ENCODE measurements around the gene COBL. TPM values are rescaled to one million over a fixed set of nuclear protein-coding genes. Genes with fewer than 3 reads are reported as not detected.
A peak's percentile ranks its signal among the peaks of the same experiment; 100 is the strongest.

The COBL gene
- total RNA-seq, 2 donors from 2014 or later = 27.5 to 28.3 TPM

DNA sequence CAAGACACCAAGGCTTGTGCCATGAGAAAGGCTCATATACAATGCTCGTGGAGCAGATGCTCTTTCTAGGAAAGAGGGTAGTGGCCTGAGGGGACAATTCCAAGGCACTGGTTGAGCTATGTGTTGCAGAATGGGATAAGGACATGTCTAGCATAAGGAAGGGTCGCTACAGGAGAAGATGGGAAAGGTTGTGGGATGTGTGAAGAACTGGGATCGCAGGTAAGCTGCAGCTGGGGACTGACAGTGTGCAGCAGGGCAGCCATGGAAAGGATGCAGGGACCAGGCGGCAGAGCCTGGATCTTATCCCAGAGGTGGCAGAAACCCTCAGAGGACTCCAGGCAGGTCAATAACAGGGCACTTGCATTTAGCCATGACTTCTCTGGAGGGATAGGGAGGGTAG lies 56.1 kb downstream of the COBL start:
- DNase-seq = peak; percentile 33
- H3K27me3 ChIP-seq (ENCODE audit: control insufficient read depth, insufficient read depth, low read length, poor library complexity, severe bottlenecking) = no peaks in the 10 kb centered on the region
- H3K9ac ChIP-seq (ENCODE audit: extremely low read depth, low read length, poor library complexity, severe bottlenecking) = no peak overlapping the region
- Mint-ChIP-seq H3K9me3 (no peaks in the 10 kb centered on the region), H3K4me1 (peaks cover 9% of the 10 kb centered on the region), H3K27ac (no peak overlapping the region), H3K27me3 (ENCODE audit: insufficient read depth) (no peaks in the 10 kb centered on the region), H3K36me3 (ENCODE audit: low read depth) (no peaks in the 10 kb centered on the region), H3K4me3 (no peak overlapping the region)
- TF ChIP-seq, protein P1, sequence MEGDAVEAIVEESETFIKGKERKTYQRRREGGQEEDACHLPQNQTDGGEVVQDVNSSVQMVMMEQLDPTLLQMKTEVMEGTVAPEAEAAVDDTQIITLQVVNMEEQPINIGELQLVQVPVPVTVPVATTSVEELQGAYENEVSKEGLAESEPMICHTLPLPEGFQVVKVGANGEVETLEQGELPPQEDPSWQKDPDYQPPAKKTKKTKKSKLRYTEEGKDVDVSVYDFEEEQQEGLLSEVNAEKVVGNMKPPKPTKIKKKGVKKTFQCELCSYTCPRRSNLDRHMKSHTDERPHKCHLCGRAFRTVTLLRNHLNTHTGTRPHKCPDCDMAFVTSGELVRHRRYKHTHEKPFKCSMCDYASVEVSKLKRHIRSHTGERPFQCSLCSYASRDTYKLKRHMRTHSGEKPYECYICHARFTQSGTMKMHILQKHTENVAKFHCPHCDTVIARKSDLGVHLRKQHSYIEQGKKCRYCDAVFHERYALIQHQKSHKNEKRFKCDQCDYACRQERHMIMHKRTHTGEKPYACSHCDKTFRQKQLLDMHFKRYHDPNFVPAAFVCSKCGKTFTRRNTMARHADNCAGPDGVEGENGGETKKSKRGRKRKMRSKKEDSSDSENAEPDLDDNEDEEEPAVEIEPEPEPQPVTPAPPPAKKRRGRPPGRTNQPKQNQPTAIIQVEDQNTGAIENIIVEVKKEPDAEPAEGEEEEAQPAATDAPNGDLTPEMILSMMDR (conservative IDR thresholded peaks at IDR 0.05) = no peak
- no peak overlapping the region for H3K4me3 ChIP-seq (ENCODE audit: low read length)
- no peaks in the 10 kb centered on the region for H3K4me1 ChIP-seq (ENCODE audit: control insufficient read depth, insufficient read depth, low read length)
- H3K27ac ChIP-seq (ENCODE audit: low read depth, low read length) = no peak overlapping the region
- no peaks in the 10 kb centered on the region for H3K36me3 ChIP-seq (ENCODE audit: control insufficient read depth, insufficient read depth, low read length)
- WGBS, 2 experiments (ENCODE audit: insufficient coverage in 1 of 2, insufficient read length in 1 of 2) = 90 to 95% methylated on average over 3 to 4 of the region's 4 CpGs
- no peaks in the 10 kb centered on the region for H3K9me3 ChIP-seq (ENCODE audit: control insufficient read depth, low read length)

DNA sequence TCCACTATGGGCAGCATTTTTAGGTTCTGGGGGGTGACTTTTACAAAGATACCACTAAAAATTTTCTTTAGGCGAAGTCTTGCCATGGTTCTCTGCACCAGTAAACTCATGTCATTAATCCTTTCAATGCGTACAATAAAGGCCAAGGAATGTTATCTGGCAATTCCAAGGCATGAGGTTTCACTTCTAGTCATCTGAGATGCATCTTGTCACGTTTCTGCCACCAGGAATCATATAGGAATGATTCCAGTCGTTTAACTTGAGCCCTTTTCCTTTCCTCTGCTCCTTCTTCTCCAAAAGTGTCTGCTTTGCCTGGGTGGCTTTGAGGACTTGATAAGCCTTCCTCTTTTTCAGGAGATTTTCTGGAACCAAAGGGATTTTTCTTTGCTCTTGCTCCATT lies 56.8 kb downstream of the COBL start:
- Mint-ChIP-seq H3K27ac (no peak overlapping the region), H3K4me3 (no peak overlapping the region), H3K4me1 (peaks cover 9% of the 10 kb centered on the region), H3K36me3 (ENCODE audit: low read depth) (no peaks in the 10 kb centered on the region), H3K9me3 (no peaks in the 10 kb centered on the region), H3K27me3 (ENCODE audit: insufficient read depth) (no peaks in the 10 kb centered on the region)
- Histone ChIP-seq H3K9ac (ENCODE audit: extremely low read depth, low read length, poor library complexity, severe bottlenecking) (no peak overlapping the region), H3K27ac (ENCODE audit: low read depth, low read length) (no peak overlapping the region), H3K27me3 (ENCODE audit: control insufficient read depth, insufficient read depth, low read length, poor library complexity, severe bottlenecking) (no peaks in the 10 kb centered on the region), H3K4me1 (ENCODE audit: control insufficient read depth, insufficient read depth, low read length) (no peaks in the 10 kb centered on the region), H3K4me3 (ENCODE audit: low read length) (no peak overlapping the region), H3K9me3 (ENCODE audit: control insufficient read depth, low read length) (no peaks in the 10 kb centered on the region), H3K36me3 (ENCODE audit: control insufficient read depth, insufficient read depth, low read length) (no peaks in the 10 kb centered on the region)
- peak; percentile 0 for DNase-seq
- TF ChIP-seq, protein P1 (conservative IDR thresholded peaks at IDR 0.05) = no peak
- WGBS, 2 experiments (ENCODE audit: insufficient coverage in 1 of 2, insufficient read length in 1 of 2) = 85 to 89% methylated on average over 4 of the region's 4 CpGs

DNA sequence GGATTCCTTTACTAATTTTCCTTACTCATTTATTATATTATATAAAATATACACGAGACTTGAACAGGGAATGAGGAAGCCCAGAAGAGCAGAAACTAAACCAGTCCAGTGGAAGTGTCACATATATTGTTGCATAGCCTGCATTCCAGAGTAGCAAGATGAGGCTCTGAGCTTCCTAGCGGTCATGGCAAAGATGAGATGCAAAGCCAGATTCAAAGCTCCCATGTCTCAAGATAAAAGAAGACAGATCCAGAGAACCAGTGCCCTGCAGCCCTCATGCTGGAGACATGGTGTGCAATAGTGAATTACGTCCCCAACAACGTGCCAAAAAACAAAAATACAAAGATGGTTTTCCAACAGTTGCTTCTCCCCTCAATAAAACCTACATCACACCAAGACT lies 59.7 kb downstream of the COBL start:
- H3K4me1 Mint-ChIP-seq = peaks cover 9% of the 10 kb centered on the region
- no peaks in the 10 kb centered on the region for H3K36me3 ChIP-seq (ENCODE audit: control insufficient read depth, insufficient read depth, low read length)
- H3K27me3 Mint-ChIP-seq (ENCODE audit: insufficient read depth) = no peaks in the 10 kb centered on the region
- no peaks in the 10 kb centered on the region for H3K36me3 Mint-ChIP-seq (ENCODE audit: low read depth)
- H3K27ac ChIP-seq (ENCODE audit: low read depth, low read length) = no peak overlapping the region
- no peak overlapping the region for H3K9ac ChIP-seq (ENCODE audit: extremely low read depth, low read length, poor library complexity, severe bottlenecking)
- peak; percentile 14 for DNase-seq
- no peak overlapping the region for H3K4me3 ChIP-seq (ENCODE audit: low read length)
- H3K27me3 ChIP-seq (ENCODE audit: control insufficient read depth, insufficient read depth, low read length, poor library complexity, severe bottlenecking) = no peaks in the 10 kb centered on the region
- no peaks in the 10 kb centered on the region for H3K9me3 Mint-ChIP-seq
- H3K9me3 ChIP-seq (ENCODE audit: control insufficient read depth, low read length) = no peaks in the 10 kb centered on the region
- H3K27ac Mint-ChIP-seq = no peak overlapping the region
- no peak overlapping the region for H3K4me3 Mint-ChIP-seq
- no peaks in the 10 kb centered on the region for H3K4me1 ChIP-seq (ENCODE audit: control insufficient read depth, insufficient read depth, low read length)
- TF ChIP-seq, protein P1 (conservative IDR thresholded peaks at IDR 0.05) = no peak
- WGBS, 2 experiments (ENCODE audit: insufficient coverage in 1 of 2, insufficient read length in 1 of 2) = 93 to 100% methylated on average over 1 to 4 of the region's 4 CpGs
